G401 (cell line): ENCODE measurements around the gene GPD1. TPM values are rescaled to one million over a fixed set of nuclear protein-coding genes. Genes with fewer than 3 reads are reported as not detected.
A peak's percentile ranks its signal among the peaks of the same experiment; 100 is the strongest.

Source experiments
- DNase-seq: peaks from one replicate; pipeline ENCODE4 v3.0.0-alpha.2; 2015; ENCODE audit warnings: low spot score
- in situ Hi-C: cut with HindIII; loops from 2 replicates; pipeline ENCODE4 v1.10.0; 2016; ENCODE audit warnings: low sequenced_read_pairs, mixed read lengths
- total RNA-seq: library from RNA; depleted of rRNA; stranded (reverse); fragments of >200 nt; shearing (Covaris generic); gene quantifications from 2 replicates; pipeline ENCODE4 v1.2.3, GENCODE V29; 2014; rRNA removed

Gene GPD1
- not detected in 2 replicates for total RNA-seq

DNA sequence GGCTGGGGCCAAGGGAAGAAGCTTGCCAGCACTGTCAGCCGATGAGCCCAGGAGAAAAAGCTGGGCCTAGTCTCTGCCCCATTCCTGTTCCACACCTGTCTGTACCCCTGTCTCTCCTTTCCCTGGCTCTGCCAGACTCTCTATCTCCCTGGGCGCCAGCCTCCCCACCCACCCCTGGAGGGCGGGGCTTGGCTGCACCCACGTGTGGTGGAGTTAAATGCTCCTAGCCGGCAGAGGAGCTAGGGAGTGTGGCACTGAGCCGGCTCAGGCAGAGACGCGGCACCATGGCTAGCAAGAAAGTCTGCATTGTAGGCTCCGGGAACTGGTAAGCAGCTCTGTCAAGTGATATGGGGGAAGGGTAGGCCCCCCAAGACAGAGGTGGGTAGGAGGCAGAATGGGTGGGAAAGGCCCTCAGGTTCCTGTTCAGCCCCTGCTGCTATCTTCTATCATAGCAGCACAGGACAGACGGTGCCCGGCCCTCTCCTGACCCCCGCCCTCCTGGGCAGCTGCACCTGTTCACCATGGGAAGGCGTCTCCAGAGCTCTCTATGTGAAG is at the start of gene GPD1:
Gene GPD1 (plus strand): TSS at position 242 of the 555 bp plus-strand sequence. CDS start 43 bp downstream, at position 285.
- peak; percentile 86 for DNase-seq
- in situ Hi-C loops: no loop called here

- peak; percentile 81 for DNase-seq
- in situ Hi-C loops: no loop called here
Measured at GRCh38 chr12:50055831-50056638, 47.8 kb upstream of the GPD1 start.

GRCh38 chr12:50056639-50056976 is 47.2 kb upstream of the GPD1 start:
- DNase-seq: no peak
- in situ Hi-C loops: no loop called here

DNA sequence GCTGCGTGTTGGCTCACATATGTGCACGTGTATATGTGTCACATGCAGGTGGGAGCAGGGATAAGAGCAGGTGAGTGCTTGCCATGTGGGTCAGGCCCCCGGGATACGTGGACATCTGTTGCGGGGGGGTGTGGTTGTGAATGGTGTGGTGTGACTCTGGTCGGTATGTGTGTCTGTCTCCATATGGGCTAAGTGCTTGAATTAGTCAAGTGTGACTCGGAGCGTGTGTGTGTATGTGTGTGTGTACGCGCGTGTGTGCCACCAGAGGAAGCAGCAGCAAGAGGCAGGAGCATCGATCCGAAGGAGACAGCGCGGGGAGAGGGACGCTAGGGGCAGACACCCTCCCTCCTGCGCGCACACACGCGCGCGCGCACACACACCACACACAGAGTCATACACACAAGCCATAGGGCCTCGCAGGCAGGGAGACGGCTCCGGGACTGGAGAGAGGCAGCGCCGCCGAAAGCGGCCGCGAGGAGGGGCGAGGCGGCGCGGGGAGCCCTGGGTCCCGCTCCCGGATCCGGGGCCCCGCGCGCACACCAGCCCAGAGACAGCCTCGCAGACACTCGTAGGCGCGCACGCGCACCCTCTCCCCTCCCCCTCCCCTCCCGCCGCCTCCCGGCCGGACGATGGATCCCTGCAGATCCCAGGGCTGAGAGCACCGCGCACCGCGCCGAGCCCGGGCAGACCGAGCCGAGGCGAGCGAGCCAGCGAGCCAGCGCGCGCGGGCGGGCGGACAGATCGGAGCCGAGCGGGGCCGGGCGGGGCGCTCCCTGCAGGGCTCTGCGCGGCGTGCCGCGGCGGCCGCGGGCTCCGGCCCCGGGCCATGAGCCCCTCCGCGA is 46.6 kb upstream of the GPD1 start, which contains the start of gene ASIC1:
Gene ASIC1 (plus strand): TSS at position 597 of the 842 bp plus-strand sequence. CDS start 1,171 bp downstream, outside the sequence.
- DNase-seq: peak; percentile 75
- in situ Hi-C loops: no loop called here

DNA sequence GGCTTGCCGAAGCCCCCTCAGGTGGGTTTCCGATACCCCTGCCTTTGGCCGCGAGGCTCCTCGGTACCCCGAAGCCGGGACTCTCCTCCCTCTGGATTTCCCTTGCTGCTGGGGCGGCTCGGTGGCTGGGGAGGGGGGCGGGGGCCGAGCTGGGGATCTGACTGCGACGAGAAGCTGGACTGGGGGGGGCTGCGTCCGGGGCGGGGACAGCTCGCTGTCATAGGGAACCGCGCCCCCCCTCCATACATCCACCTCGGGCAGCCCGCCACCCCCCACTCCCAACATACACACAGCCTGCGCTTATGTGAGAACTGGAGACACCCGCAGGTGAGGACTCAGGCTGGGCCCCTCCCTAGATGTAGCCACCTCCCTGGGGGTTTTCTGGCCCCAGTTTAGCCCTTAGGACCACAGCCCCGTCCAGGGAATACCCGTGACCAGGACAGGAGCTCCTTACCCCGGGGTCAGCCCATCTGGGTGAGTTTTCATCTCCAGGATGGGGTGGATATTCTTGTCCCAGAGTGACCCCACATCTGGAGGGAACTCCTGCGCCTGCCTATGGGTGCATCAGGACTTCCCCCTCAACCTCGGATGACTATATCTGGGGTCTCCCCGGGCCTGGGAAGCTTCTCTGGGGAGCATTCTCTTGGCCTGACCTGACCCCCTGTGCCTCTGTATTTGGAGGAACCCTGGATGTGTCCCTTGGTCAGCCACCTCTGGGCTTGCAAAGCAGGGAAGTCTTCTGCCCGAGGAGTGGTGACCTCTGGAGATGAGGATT is 45.7 kb upstream of the GPD1 start:
- in situ Hi-C loops: no loop called here
- DNase-seq: no peak

- in situ Hi-C loops: no loop called here
- no peak for DNase-seq
Measured at GRCh38 chr12:50058743-50059312, 45.0 kb upstream of the GPD1 start.

GRCh38 chr12:50059440-50060119 is 44.2 kb upstream of the GPD1 start:
- no peak for DNase-seq
- in situ Hi-C loops: no loop called here

DNA sequence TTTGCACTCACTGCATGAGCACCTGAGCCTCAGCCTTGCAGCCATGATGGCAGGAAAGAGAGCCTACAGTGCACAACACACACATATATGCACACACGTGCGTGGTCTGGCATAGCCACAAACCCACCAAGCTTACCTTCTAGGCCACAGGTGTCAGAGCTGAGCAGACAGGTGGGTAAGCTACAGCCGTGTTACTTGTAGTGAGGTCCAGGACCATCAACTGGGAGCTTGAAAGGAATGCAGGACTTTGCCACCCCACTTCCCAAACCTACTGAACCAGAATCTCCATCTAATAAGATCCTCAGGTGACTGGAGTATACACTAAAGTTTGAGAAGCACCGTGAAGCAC is 43.7 kb upstream of the GPD1 start:
- DNase-seq: no peak
- in situ Hi-C loops: no loop called here

DNA sequence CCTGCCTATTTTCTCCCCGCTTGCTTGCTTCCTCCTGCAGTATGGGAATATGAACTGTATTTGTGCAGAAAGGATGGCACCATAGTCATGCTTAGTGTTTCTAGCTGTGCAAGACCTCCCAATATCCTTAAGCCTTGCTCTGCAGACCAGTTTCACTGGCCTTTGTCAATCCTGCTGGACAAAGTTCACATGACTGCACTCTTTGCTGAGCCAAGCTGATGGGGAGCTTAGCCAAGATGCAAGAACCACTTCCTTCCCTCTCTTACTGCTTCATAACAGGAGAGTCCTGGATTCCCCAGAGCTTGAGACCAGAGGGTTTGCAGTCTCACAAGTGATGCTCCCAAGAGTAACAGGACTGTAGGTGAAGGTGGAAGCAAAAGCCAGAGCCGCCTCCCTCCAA is 42.6 kb upstream of the GPD1 start:
- no peak for DNase-seq
- in situ Hi-C loops: no loop called here

- DNase-seq: no peak
- in situ Hi-C loops: no loop called here
Measured at GRCh38 chr12:50061946-50062686, 41.7 kb upstream of the GPD1 start.

GRCh38 chr12:50062728-50063460 is 40.9 kb upstream of the GPD1 start:
- DNase-seq: no peak
- in situ Hi-C loops: no loop called here

GRCh38 chr12:50065726-50066310 is 38.0 kb upstream of the GPD1 start:
- in situ Hi-C loops: loop anchor here (5.0 kb wide), 1 partner anchor 99 kb away; no protein-coding TSS in a partner anchor
- DNase-seq: no peak

GRCh38 chr12:50066402-50066801 is 37.4 kb upstream of the GPD1 start:
- no peak for DNase-seq
- in situ Hi-C loops: loop anchor here (5.0 kb wide), 1 partner anchor 99 kb away; no protein-coding TSS in a partner anchor

DNA sequence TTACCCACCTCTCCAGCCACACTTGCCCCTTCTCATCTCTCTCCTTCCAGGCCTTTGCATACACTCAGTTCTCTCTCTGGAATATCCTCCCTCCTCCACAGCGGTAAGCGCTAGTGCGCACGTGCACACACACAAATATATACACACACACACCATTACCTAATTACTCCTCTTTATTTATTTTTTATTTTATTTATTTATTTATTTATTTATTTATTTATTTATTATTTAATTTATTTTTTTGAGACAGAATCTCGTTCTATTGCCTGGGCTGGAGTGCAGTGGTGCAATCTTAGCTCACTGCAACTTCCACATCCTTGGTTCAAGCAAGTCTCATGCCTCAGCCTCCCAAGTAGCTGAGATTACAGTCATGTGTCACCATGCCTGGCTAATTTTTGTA is 34.7 kb upstream of the GPD1 start:
- no peak for DNase-seq
- in situ Hi-C loops: loop anchor here (5.0 kb wide), 1 partner anchor 102 kb away; no protein-coding TSS in a partner anchor

- no peak for DNase-seq
- in situ Hi-C loops: loop anchor here (5.0 kb wide), 1 partner anchor 102 kb away; no protein-coding TSS in a partner anchor
Measured at GRCh38 chr12:50069539-50069938, 34.3 kb upstream of the GPD1 start.

- DNase-seq: peak; percentile 90
- in situ Hi-C loops: no loop called here
Measured at GRCh38 chr12:50070314-50071060, 33.3 kb upstream of the GPD1 start.
